HAP-1 (cell line): ENCODE measurements around the gene JCHAIN.
A peak's percentile ranks its signal among the peaks of the same experiment; 100 is the strongest.

Experiments used
- DNase-seq, 2 experiments: peaks; one replicate each; pipeline ENCODE4 v3.0.0-alpha.2; 2016 to 2020; ENCODE audit warnings: low spot score in 2 of 2
- H3K27me3 ChIP-seq: fragments of 250-450 bp; sonication (Bioruptor Pico); 2 replicates; pipeline ENCODE4 v1.5.1; 2020; ENCODE audit warnings: low read depth, mild to moderate bottlenecking, moderate library complexity
- H3K36me3 ChIP-seq: fragments of 250-450 bp; sonication (Bioruptor Pico); replicated peaks from 2 replicates; pipeline ENCODE4 v1.5.1; 2020; ENCODE audit warnings: mild to moderate bottlenecking
- H3K4me1 ChIP-seq: fragments of 250-450 bp; sonication (Bioruptor Pico); 2 replicates; pipeline ENCODE4 v1.5.1; 2020; ENCODE audit warnings: mild to moderate bottlenecking
- H3K4me3 ChIP-seq: fragments of 250-450 bp; sonication (Bioruptor Pico); 2 replicates; pipeline ENCODE4 v1.5.1; 2020; ENCODE audit warnings: mild to moderate bottlenecking, moderate library complexity
- H3K9me3 ChIP-seq: fragments of 250-450 bp; sonication (Bioruptor Pico); 2 replicates; pipeline ENCODE4 v1.5.1; 2020; ENCODE audit warnings: mild to moderate bottlenecking, moderate library complexity
- in situ Hi-C: fragments of 300-500 bp; cut with MboI; formaldehyde crosslinking; loops from 3 replicates; pipeline ENCODE4 v1.14.3; 2020; ENCODE audit warnings: low sequenced_read_pairs, inconsistent platforms, mixed read lengths

Gene JCHAIN

GRCh38 chr4:70614184-70614555 is 52.1 kb downstream of the JCHAIN start:
- DNase-seq: no peak
- Histone ChIP-seq H3K4me1 (no peaks in the 10 kb centered on the region), H3K9me3 (no peaks in the 10 kb centered on the region), H3K27me3 (peaks cover 15% of the 10 kb centered on the region), H3K36me3 (no peaks in the 10 kb centered on the region), H3K4me3 (no peak overlapping the region)
- in situ Hi-C loops: no loop called here

- no peaks in the 10 kb centered on the region for H3K4me1 ChIP-seq
- no peaks in the 10 kb centered on the region for H3K9me3 ChIP-seq
- no peak overlapping the region for H3K4me3 ChIP-seq
- peaks cover 15% of the 10 kb centered on the region for H3K27me3 ChIP-seq
- in situ Hi-C loops: no loop called here
- H3K36me3 ChIP-seq: no peaks in the 10 kb centered on the region
- DNase-seq: no peak
Observed at GRCh38 chr4:70613306-70614183, 52.8 kb downstream of the JCHAIN start.

- Histone ChIP-seq H3K9me3 (no peaks in the 10 kb centered on the region), H3K36me3 (no peaks in the 10 kb centered on the region), H3K4me1 (no peaks in the 10 kb centered on the region), H3K4me3 (no peak overlapping the region), H3K27me3 (peaks cover 31% of the 10 kb centered on the region)
- DNase-seq: no peak
- in situ Hi-C loops: no loop called here
Observed at GRCh38 chr4:70608324-70608723, 58.0 kb downstream of the JCHAIN start.

- no peaks in the 10 kb centered on the region for H3K36me3 ChIP-seq
- H3K27me3 ChIP-seq: peaks cover 26% of the 10 kb centered on the region
- in situ Hi-C loops: no loop called here
- H3K9me3 ChIP-seq: no peaks in the 10 kb centered on the region
- no peak overlapping the region for H3K4me3 ChIP-seq
- DNase-seq: peak; percentile 51 to 77
- H3K4me1 ChIP-seq: no peaks in the 10 kb centered on the region
Observed at GRCh38 chr4:70607334-70607853, 58.9 kb downstream of the JCHAIN start.

- H3K36me3 ChIP-seq: no peaks in the 10 kb centered on the region
- in situ Hi-C loops: no loop called here
- peaks cover 34% of the 10 kb centered on the region for H3K27me3 ChIP-seq
- no peak for DNase-seq
- no peaks in the 10 kb centered on the region for H3K4me1 ChIP-seq
- no peaks in the 10 kb centered on the region for H3K9me3 ChIP-seq
- H3K4me3 ChIP-seq: no peak overlapping the region
Observed at GRCh38 chr4:70606459-70606858, 59.8 kb downstream of the JCHAIN start.
